Measurements from ENCODE around the gene SLC16A4. TPM values are rescaled to one million over a fixed set of nuclear protein-coding genes. Genes with fewer than 3 reads are reported as not detected.

SLC16A4 gene
- total RNA-seq, 1 experiment from 2014 or later = 0.46 TPM

DNA sequence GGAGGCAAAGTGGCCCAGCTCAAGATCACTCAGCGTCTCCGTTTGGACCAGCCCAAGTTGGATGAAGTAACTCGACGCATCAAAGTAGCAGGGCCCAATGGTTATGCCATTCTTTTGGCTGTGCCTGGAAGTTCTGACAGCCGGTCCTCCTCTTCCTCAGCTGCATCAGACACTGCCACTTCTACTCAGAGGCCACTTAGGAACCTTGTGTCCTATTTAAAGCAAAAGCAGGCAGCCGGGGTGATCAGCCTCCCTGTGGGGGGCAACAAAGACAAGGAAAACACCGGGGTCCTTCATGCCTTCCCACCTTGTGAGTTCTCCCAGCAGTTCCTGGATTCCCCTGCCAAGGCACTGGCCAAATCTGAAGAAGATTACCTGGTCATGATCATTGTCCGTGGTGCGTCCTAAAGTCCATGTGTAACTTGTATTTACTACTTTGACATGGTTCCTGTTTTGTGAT is 48.9 kb downstream of the SLC16A4 start:
- in situ Hi-C loops (cut with HindIII; ENCODE audit: low pct_unique_long_range_greater_than_20kb, low sequenced_read_pairs) = no loop called here
- BruUV-seq (replicated peaks) = no TSS peak
- TF ChIP-seq SIN3A (IDR thresholded peaks at IDR 0.05; ENCODE audit: borderline replicate concordance, insufficient read depth, low read depth, low read length) (no peak), REST (IDR thresholded peaks at IDR 0.05; ENCODE audit: insufficient read depth in 1 of 2, low read depth in 2 of 2, low read length in 1 of 2) (no peak)
- intact Hi-C loops (cut with micrococcal nuclease; ENCODE audit: unreplicated experiment) = no loop called here
- CTCF ChIA-PET = interaction anchor here (0.7 kb wide), 1 partner anchor 96 kb away, joined by 3 read pairs; no protein-coding TSS in a partner anchor
- POLR2A ChIA-PET = no interaction called here
- Histone ChIP-seq H3K36me3 (ENCODE audit: control insufficient read depth, insufficient read depth, low read length) (peaks cover 23% of the 10 kb centered on the region), H3K4me3 (ENCODE audit: low read depth in 2 of 2, low read length in 2 of 2) (peak overlapping the region; percentile 82 to 88), H3K27ac (ENCODE audit: low read length) (peak overlapping the region; percentile 86; the same call in 1 of the 2 replicates), H3K9me3 (ENCODE audit: control insufficient read depth, insufficient read depth, low read depth, low read length) (no peaks in the 10 kb centered on the region), H3K27me3 (ENCODE audit: control insufficient read depth, insufficient read depth, low read length) (no peaks in the 10 kb centered on the region), H3K4me1 (ENCODE audit: control insufficient read depth, insufficient read depth, low read length) (peaks cover 29% of the 10 kb centered on the region; the same call in 1 of the 2 replicates)
- no peak for DNase-seq (ENCODE audit: low read depth, low spot score)
- ATAC-seq = no peak

DNA sequence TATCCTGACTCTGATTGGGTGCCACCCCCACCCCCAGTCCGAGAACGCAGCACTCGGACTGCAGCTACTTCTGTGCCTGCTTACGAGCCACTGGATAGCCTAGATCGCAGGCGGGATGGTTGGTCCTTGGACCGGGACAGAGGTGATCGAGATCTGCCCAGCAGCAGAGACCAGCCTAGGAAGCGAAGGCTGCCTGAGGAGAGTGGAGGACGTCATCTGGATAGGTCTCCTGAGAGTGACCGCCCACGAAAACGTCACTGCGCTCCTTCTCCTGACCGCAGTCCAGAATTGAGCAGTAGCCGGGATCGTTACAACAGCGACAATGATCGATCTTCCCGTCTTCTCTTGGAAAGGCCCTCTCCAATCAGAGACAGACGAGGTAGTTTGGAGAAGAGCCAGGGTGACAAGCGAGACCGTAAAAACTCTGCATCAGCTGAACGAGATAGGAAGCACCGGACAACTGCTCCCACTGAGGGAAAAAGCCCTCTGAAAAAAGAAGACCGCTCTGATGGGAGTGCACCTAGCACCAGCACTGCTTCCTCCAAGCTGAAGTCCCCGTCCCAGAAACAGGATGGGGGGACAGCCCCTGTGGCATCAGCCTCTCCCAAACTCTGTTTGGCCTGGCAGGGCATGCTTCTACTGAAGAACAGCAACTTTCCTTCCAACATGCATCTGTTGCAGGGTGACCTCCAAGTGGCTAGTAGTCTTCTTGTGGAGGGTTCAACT is 49.5 kb downstream of the SLC16A4 start:
- in situ Hi-C loops (cut with HindIII; ENCODE audit: low pct_unique_long_range_greater_than_20kb, low sequenced_read_pairs) = no loop called here
- no TSS peak for BruUV-seq (replicated peaks)
- intact Hi-C loops (cut with micrococcal nuclease; ENCODE audit: unreplicated experiment) = no loop called here
- POLR2A ChIA-PET = no interaction called here
- Histone ChIP-seq H3K4me1 (ENCODE audit: control insufficient read depth, insufficient read depth, low read length) (peaks cover 34% of the 10 kb centered on the region), H3K4me3 (ENCODE audit: low read depth in 2 of 2, low read length in 2 of 2) (peak overlapping the region; percentile 82 to 88), H3K27me3 (ENCODE audit: control insufficient read depth, insufficient read depth, low read length) (no peaks in the 10 kb centered on the region), H3K9me3 (ENCODE audit: control insufficient read depth, insufficient read depth, low read depth, low read length) (no peaks in the 10 kb centered on the region), H3K27ac (ENCODE audit: low read length) (peak overlapping the region; percentile 86), H3K36me3 (ENCODE audit: control insufficient read depth, insufficient read depth, low read length) (peaks cover 23% of the 10 kb centered on the region)
- DNase-seq (ENCODE audit: low read depth, low spot score) = no peak
- CTCF ChIA-PET = no interaction called here
- no peak for ATAC-seq
- TF ChIP-seq REST (IDR thresholded peaks at IDR 0.05; ENCODE audit: insufficient read depth in 1 of 2, low read depth in 2 of 2, low read length in 1 of 2) = no peak
- TF ChIP-seq POLR2AphosphoS5 (IDR thresholded peaks at IDR 0.05; ENCODE audit: low read depth, low read length) = no peak
- no peak for TF ChIP-seq CTCF (IDR thresholded peaks at IDR 0.05)
- TF ChIP-seq SIN3A (IDR thresholded peaks at IDR 0.05; ENCODE audit: borderline replicate concordance, insufficient read depth, low read depth, low read length) = no peak
- TF ChIP-seq TCF7L2 (IDR thresholded peaks at IDR 0.05; ENCODE audit: low read depth, low read length) = no peak
